CD8-positive, alpha-beta memory T cell (primary cell): ENCODE data around the gene FAM83G. TPM values are rescaled to one million over a fixed set of nuclear protein-coding genes. Genes with fewer than 3 reads are reported as not detected.
"Not testable (repeated sequence)": the region's sequence is repeated elsewhere in the genome, so short reads cannot be mapped to it uniquely, and the experiment has no call there.

ENCODE experiments used
- CTCF ChIA-PET: fragments of 350-600 bp; sonication (Branson Sonifier 250); formaldehyde crosslinking; loops from one replicate; lab custom pipeline; 2021; ENCODE audit warnings: antibody characterized with exemption; lab: Charles Lee
- POLR2A ChIA-PET: fragments of 350-600 bp; sonication (Branson Sonifier 250); formaldehyde crosslinking; loops from one replicate; lab custom pipeline; 2021; ENCODE audit warnings: antibody characterized with exemption; lab: Charles Lee
- DNase-seq, 5 donors: peaks; one replicate each; pipeline versions ENCODE4 v3.0.0 to v3.0.0-alpha.2; 2020 to 2022; ENCODE audit warnings: mixed read lengths in 1 of 5
- H3K27ac ChIP-seq: one replicate; pipeline ENCODE4 v1.7.0; 2013; ENCODE audit warnings: low read depth, mild to moderate bottlenecking, low read length, moderate library complexity
- H3K27me3 ChIP-seq: 2 replicates; pipeline ENCODE4 v1.7.0; 2013; ENCODE audit warnings: low read length, mild to moderate bottlenecking; ENCODE audit not compliant: insufficient read depth, poor library complexity, severe bottlenecking
- H3K36me3 ChIP-seq: 2 replicates; pipeline ENCODE4 v1.7.0; 2013; ENCODE audit warnings: mild to moderate bottlenecking, low read length, moderate library complexity; ENCODE audit not compliant: insufficient read depth
- H3K4me1 ChIP-seq: 2 replicates; pipeline ENCODE4 v1.7.0; 2013; ENCODE audit warnings: mild to moderate bottlenecking, low read length, moderate library complexity; ENCODE audit not compliant: insufficient read depth
- H3K4me3 ChIP-seq: 2 replicates; pipeline ENCODE4 v1.7.0; 2013; ENCODE audit warnings: mild to moderate bottlenecking, low read length
- H3K9me3 ChIP-seq: 2 replicates; pipeline ENCODE4 v1.7.0; 2013; ENCODE audit warnings: mild to moderate bottlenecking, low read length
- H3K27ac Mint-ChIP-seq, 8 donors: one replicate each; pipeline ENCODE4 v1.8.0; 2020 to 2021; ENCODE audit warnings: mixed read lengths in 8 of 8, mild to moderate bottlenecking in 6 of 8, inconsistent platforms in 3 of 8, moderate library complexity in 3 of 8
- H3K27me3 Mint-ChIP-seq, 2 donors: one replicate each; pipeline ENCODE4 v1.8.0; 2020 to 2021; ENCODE audit warnings: mixed read lengths in 2 of 2, mild to moderate bottlenecking in 1 of 2, moderate library complexity in 1 of 2
- H3K36me3 Mint-ChIP-seq, 3 donors: one replicate each; pipeline ENCODE4 v1.8.0; 2020 to 2021; ENCODE audit warnings: mixed read lengths in 3 of 3, inconsistent platforms in 1 of 3, mild to moderate bottlenecking in 1 of 3
- H3K4me1 Mint-ChIP-seq, 3 donors: one replicate each; pipeline ENCODE4 v1.8.0; 2020 to 2021; ENCODE audit warnings: mixed read lengths in 3 of 3, inconsistent platforms in 1 of 3, mild to moderate bottlenecking in 1 of 3
- H3K4me3 Mint-ChIP-seq, 7 donors: one replicate each; pipeline ENCODE4 v1.8.0; 2020 to 2021; ENCODE audit warnings: mixed read lengths in 7 of 7, mild to moderate bottlenecking in 6 of 7, moderate library complexity in 4 of 7, inconsistent platforms in 2 of 7
- H3K9me3 Mint-ChIP-seq, 5 donors: one replicate each; pipeline ENCODE4 v1.8.0; 2020 to 2022; ENCODE audit warnings: mixed read lengths in 5 of 5, mild to moderate bottlenecking in 3 of 5, moderate library complexity in 2 of 5, inconsistent platforms in 1 of 5
- polyA plus RNA-seq: library from polyadenylated mRNA; unstranded; fragments of 300-500 nt; fragmentation: Illumina TruSeq; gene quantifications from one replicate; pipeline ENCODE4 v1.2.3, GENCODE V29; 2021
- total RNA-seq, 2 experiments: library from RNA; stranded (reverse); gene quantifications; one replicate each; pipeline ENCODE4 v1.2.3, GENCODE V29; 2021

The FAM83G gene
- total RNA-seq (10 to 100 TPM; 13.1 to 14.6 TPM), polyA plus RNA-seq (7.3 TPM)

- H3K27ac Mint-ChIP-seq, result peak within 1 kb of the TSS; percentile 78 to 99 (median 95)
- POLR2A ChIA-PET, result interaction anchor here (1.1 to 1.3 kb wide), 2 partner anchors 14 to 45 kb away, joined by 3 to 4 read pairs; no protein-coding TSS in a partner anchor
- Histone ChIP-seq H3K27me3 (no peaks in the 10 kb centered on the region), H3K27ac (peak within 1 kb of the TSS; percentile 59), H3K36me3 (no peaks in the 10 kb centered on the region), H3K4me3 (peak within 1 kb of the TSS; percentile 59), H3K9me3 (no peaks in the 10 kb centered on the region), H3K4me1 (peaks cover 36% of the 10 kb centered on the region)
- DNase-seq, result peak; percentile 79 to 93 (median 83)
- no peaks in the 10 kb centered on the region for H3K27me3 Mint-ChIP-seq
- peak within 1 kb of the TSS; percentile 87 to 98 (median 91) for H3K4me3 Mint-ChIP-seq
- H3K36me3 Mint-ChIP-seq, result peaks cover 0 to 19% (median 0%) of the 10 kb centered on the region in 3 donors
- CTCF ChIA-PET, result interaction anchor here (1.2 to 2.6 kb wide), 3 partner anchors 18 to 56 kb away, joined by 3 to 10 read pairs (median 5); no protein-coding TSS in a partner anchor
- no peaks in the 10 kb centered on the region for H3K9me3 Mint-ChIP-seq
- peaks cover 26 to 45% (median 32%) of the 10 kb centered on the region in 3 donors for H3K4me1 Mint-ChIP-seq
Measured at GRCh38 chr17:19004421-19005136, at the start of gene FAM83G. TSS of gene FAM83G (minus strand) at chr17:19004764. CDS start at chr17:19004041, 723 bp downstream.

GRCh38 chr17:19048826-19049225 is 44.3 kb upstream of the FAM83G start:
- H3K4me1 ChIP-seq, H3K36me3 ChIP-seq, H3K27me3 Mint-ChIP-seq, H3K4me1 Mint-ChIP-seq, H3K9me3 ChIP-seq, CTCF ChIA-PET, POLR2A ChIA-PET, H3K27ac ChIP-seq, H3K4me3 Mint-ChIP-seq, H3K4me3 ChIP-seq, H3K27me3 ChIP-seq, H3K27ac Mint-ChIP-seq, H3K36me3 Mint-ChIP-seq, H3K9me3 Mint-ChIP-seq: not testable (repeated sequence)
- peak in 1 of 5 donors; percentile 39 for DNase-seq

GRCh38 chr17:19047510-19047909 is 42.9 kb upstream of the FAM83G start:
- H3K9me3 Mint-ChIP-seq, H3K36me3 Mint-ChIP-seq, H3K4me3 Mint-ChIP-seq, POLR2A ChIA-PET, H3K27me3 Mint-ChIP-seq, H3K4me1 Mint-ChIP-seq, H3K27me3 ChIP-seq, H3K4me1 ChIP-seq, DNase-seq, H3K27ac Mint-ChIP-seq, H3K4me3 ChIP-seq, CTCF ChIA-PET, H3K9me3 ChIP-seq, H3K36me3 ChIP-seq, H3K27ac ChIP-seq: not testable (repeated sequence)

GRCh38 chr17:19046782-19047375 is 42.3 kb upstream of the FAM83G start, which contains the start of gene GRAP:
TSS of gene GRAP (minus strand) at chr17:19046957. CDS start at chr17:19046926, 31 bp downstream.
- H3K27ac ChIP-seq, POLR2A ChIA-PET, H3K27me3 ChIP-seq, H3K36me3 Mint-ChIP-seq, H3K27me3 Mint-ChIP-seq, H3K4me3 Mint-ChIP-seq, H3K9me3 ChIP-seq, CTCF ChIA-PET, H3K4me1 ChIP-seq, H3K36me3 ChIP-seq, H3K4me3 ChIP-seq, H3K9me3 Mint-ChIP-seq, DNase-seq, H3K27ac Mint-ChIP-seq, H3K4me1 Mint-ChIP-seq: not testable (repeated sequence)

GRCh38 chr17:19044643-19045042 is 40.1 kb upstream of the FAM83G start:
- H3K27me3 ChIP-seq, H3K4me1 Mint-ChIP-seq, POLR2A ChIA-PET, CTCF ChIA-PET, H3K9me3 Mint-ChIP-seq, H3K27me3 Mint-ChIP-seq, H3K9me3 ChIP-seq, H3K27ac Mint-ChIP-seq, DNase-seq, H3K36me3 ChIP-seq, H3K36me3 Mint-ChIP-seq, H3K4me3 ChIP-seq, H3K4me3 Mint-ChIP-seq, H3K4me1 ChIP-seq, H3K27ac ChIP-seq: not testable (repeated sequence)

- CTCF ChIA-PET, result not testable (repeated sequence)
Measured at GRCh38 chr17:19043032-19043431, 38.5 kb upstream of the FAM83G start.

GRCh38 chr17:19042369-19042768 is 37.8 kb upstream of the FAM83G start:
- H3K9me3 Mint-ChIP-seq, DNase-seq, H3K9me3 ChIP-seq, H3K27me3 ChIP-seq, H3K27ac ChIP-seq, H3K4me1 Mint-ChIP-seq, H3K4me3 Mint-ChIP-seq, POLR2A ChIA-PET, H3K36me3 ChIP-seq, H3K4me1 ChIP-seq, H3K27me3 Mint-ChIP-seq, H3K36me3 Mint-ChIP-seq, H3K27ac Mint-ChIP-seq, H3K4me3 ChIP-seq, CTCF ChIA-PET: not testable (repeated sequence)

More at GRCh38 chr17:19043032-19043431, 38.5 kb upstream of the FAM83G start:
- H3K27ac Mint-ChIP-seq, H3K4me3 ChIP-seq, H3K36me3 Mint-ChIP-seq, DNase-seq, H3K4me3 Mint-ChIP-seq, H3K9me3 Mint-ChIP-seq, POLR2A ChIA-PET, H3K36me3 ChIP-seq, H3K27me3 Mint-ChIP-seq, H3K4me1 ChIP-seq, H3K4me1 Mint-ChIP-seq, H3K27ac ChIP-seq, H3K27me3 ChIP-seq, H3K9me3 ChIP-seq: not testable (repeated sequence)

- H3K9me3 Mint-ChIP-seq, H3K27ac ChIP-seq, H3K4me3 Mint-ChIP-seq, H3K9me3 ChIP-seq, DNase-seq, H3K36me3 Mint-ChIP-seq, POLR2A ChIA-PET, H3K27me3 ChIP-seq, CTCF ChIA-PET, H3K27me3 Mint-ChIP-seq, H3K4me1 ChIP-seq, H3K36me3 ChIP-seq, H3K27ac Mint-ChIP-seq, H3K4me1 Mint-ChIP-seq, H3K4me3 ChIP-seq: not testable (repeated sequence)
Measured at GRCh38 chr17:19041871-19042270, 37.3 kb upstream of the FAM83G start.
